ENCODE measurements around the gene GCNA. TPM values are rescaled to one million over a fixed set of nuclear protein-coding genes. Genes with fewer than 3 reads are reported as not detected.

Gene GCNA
- total RNA-seq, 1 donor from 2014 or later, result 4.6 TPM

- no peaks in the 10 kb centered on the region for H3K27me3 Mint-ChIP-seq (ENCODE audit: unreplicated experiment)
- no peaks in the 10 kb centered on the region for H3K36me3 Mint-ChIP-seq (ENCODE audit: unreplicated experiment)
Observed at GRCh38 chrX:71632923-71633657, 54.9 kb downstream of the GCNA start.

GRCh38 chrX:71634366-71634765 is 56.1 kb downstream of the GCNA start:
- Mint-ChIP-seq H3K9me3 (ENCODE audit: unreplicated experiment) (peaks cover 5% of the 10 kb centered on the region), H3K36me3 (ENCODE audit: unreplicated experiment) (no peaks in the 10 kb centered on the region), H3K27ac (ENCODE audit: unreplicated experiment) (no peak overlapping the region), H3K4me3 (ENCODE audit: unreplicated experiment) (no peak overlapping the region), H3K27me3 (ENCODE audit: unreplicated experiment) (no peaks in the 10 kb centered on the region), H3K4me1 (ENCODE audit: unreplicated experiment) (peaks cover 4% of the 10 kb centered on the region)
- no peak for TF ChIP-seq CTCF (IDR thresholded peaks at IDR 0.05)
- DNase-seq (ENCODE audit: extremely low spot score, unreplicated experiment), result no peak

More at GRCh38 chrX:71632923-71633657, 54.9 kb downstream of the GCNA start:
- Mint-ChIP-seq H3K27ac (ENCODE audit: unreplicated experiment) (no peak overlapping the region), H3K9me3 (ENCODE audit: unreplicated experiment) (peaks cover 5% of the 10 kb centered on the region), H3K4me3 (ENCODE audit: unreplicated experiment) (no peak overlapping the region), H3K4me1 (ENCODE audit: unreplicated experiment) (peaks cover 4% of the 10 kb centered on the region)
- no peak for TF ChIP-seq CTCF (IDR thresholded peaks at IDR 0.05)
- DNase-seq (ENCODE audit: extremely low spot score, unreplicated experiment), result no peak

- no peak overlapping the region for H3K4me3 Mint-ChIP-seq (ENCODE audit: unreplicated experiment)
- no peak for DNase-seq (ENCODE audit: extremely low spot score, unreplicated experiment)
- no peaks in the 10 kb centered on the region for H3K27me3 Mint-ChIP-seq (ENCODE audit: unreplicated experiment)
- no peak for TF ChIP-seq CTCF (IDR thresholded peaks at IDR 0.05)
- peaks cover 10% of the 10 kb centered on the region for H3K9me3 Mint-ChIP-seq (ENCODE audit: unreplicated experiment)
- peaks cover 4% of the 10 kb centered on the region for H3K4me1 Mint-ChIP-seq (ENCODE audit: unreplicated experiment)
- no peaks in the 10 kb centered on the region for H3K36me3 Mint-ChIP-seq (ENCODE audit: unreplicated experiment)
- H3K27ac Mint-ChIP-seq (ENCODE audit: unreplicated experiment), result no peak overlapping the region
Observed at GRCh38 chrX:71636438-71637252, 58.4 kb downstream of the GCNA start.

GRCh38 chrX:71637253-71637618 is 59.0 kb downstream of the GCNA start:
- no peaks in the 10 kb centered on the region for H3K36me3 Mint-ChIP-seq (ENCODE audit: unreplicated experiment)
- DNase-seq (ENCODE audit: extremely low spot score, unreplicated experiment), result no peak

More at GRCh38 chrX:71637253-71637618, 59.0 kb downstream of the GCNA start:
- Mint-ChIP-seq H3K27ac (ENCODE audit: unreplicated experiment) (no peak overlapping the region), H3K4me3 (ENCODE audit: unreplicated experiment) (no peak overlapping the region), H3K9me3 (ENCODE audit: unreplicated experiment) (peaks cover 10% of the 10 kb centered on the region), H3K27me3 (ENCODE audit: unreplicated experiment) (no peaks in the 10 kb centered on the region), H3K4me1 (ENCODE audit: unreplicated experiment) (peaks cover 4% of the 10 kb centered on the region)
- no peak for TF ChIP-seq CTCF (IDR thresholded peaks at IDR 0.05)

All from osteocyte (in vitro differentiated cells).